NCI-H128 (cell line): ENCODE measurements around the gene SIK3.

Source experiments
- DNase-seq: peaks from one replicate; lab custom pipeline; 2025; ENCODE audit not compliant: unreplicated experiment; lab: John Stamatoyannopoulos, UW

Gene SIK3

DNA sequence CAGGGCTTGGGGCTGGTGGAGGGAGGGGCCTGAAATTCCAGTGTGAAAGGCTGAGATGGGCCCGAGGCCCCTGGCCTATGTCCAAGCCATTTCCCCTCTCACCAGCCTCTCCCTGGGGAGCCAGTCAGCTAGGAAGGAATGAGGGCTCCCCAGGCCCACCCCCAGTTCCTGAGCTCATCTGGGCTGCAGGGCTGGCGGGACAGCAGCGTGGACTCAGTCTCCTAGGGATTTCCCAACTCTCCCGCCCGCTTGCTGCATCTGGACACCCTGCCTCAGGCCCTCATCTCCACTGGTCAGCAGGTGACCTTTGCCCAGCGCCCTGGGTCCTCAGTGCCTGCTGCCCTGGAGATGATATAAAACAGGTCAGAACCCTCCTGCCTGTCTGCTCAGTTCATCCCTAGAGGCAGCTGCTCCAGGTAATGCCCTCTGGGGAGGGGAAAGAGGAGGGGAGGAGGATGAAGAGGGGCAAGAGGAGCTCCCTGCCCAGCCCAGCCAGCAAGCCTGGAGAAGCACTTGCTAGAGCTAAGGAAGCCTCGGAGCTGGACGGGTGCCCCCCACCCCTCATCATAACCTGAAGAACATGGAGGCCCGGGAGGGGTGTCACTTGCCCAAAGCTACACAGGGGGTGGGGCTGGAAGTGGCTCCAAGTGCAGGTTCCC is 268.6 kb downstream of the SIK3 start, which contains the start of gene APOC3:
TSS of gene APOC3 (plus strand) at position 383 of the 659 bp plus-strand sequence. CDS start 676 bp downstream, outside the sequence.
- DNase-seq: no peak

DNA sequence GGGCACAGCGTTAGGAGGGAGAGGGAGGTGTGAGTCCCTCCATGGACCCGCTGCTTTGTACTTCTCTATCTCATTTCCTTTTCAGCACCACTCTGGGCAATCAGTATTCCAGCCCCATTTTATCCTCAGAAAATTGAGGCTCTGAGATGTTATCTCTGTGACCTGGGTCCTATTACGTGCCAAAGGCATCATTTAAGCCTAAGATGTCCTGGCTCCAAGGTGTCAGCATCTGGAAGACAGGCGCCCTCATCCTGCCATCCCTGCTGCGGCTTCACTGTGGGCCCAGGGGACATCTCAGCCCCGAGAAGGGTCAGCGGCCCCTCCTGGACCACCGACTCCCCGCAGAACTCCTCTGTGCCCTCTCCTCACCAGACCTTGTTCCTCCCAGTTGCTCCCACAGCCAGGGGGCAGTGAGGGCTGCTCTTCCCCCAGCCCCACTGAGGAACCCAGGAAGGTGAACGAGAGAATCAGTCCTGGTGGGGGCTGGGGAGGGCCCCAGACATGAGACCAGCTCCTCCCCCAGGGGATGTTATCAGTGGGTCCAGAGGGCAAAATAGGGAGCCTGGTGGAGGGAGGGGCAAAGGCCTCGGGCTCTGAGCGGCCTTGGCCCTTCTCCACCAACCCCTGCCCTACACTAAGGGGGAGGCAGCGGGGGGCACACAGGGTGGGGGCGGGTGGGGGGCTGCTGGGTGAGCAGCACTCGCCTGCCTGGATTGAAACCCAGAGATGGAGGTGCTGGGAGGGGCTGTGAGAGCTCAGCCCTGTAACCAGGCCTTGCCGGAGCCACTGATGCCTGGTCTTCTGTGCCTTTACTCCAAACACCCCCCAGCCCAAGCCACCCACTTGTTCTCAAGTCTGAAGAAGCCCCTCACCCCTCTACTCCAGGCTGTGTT is 269.4 kb downstream of the SIK3 start:
- no peak for DNase-seq

DNA sequence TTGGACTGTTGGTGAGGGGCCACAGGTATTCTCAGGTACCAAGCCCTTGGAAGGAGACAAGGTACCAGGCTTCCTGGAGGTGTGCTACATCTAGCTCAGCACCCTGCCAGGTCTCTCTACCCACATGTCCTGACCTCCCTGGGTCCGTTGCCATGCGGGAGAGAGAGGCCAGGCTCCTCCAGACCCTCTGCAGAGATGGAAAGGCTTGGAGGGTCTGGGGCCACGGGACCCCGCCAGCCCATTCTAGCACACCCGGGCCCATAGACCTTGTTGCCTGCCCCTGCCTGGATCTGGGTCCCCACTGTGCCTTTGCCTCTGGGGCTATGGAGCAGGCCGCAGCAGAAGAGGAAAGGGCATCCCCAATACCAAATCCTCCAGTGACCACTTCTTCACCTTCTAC is 270.8 kb downstream of the SIK3 start:
- no peak for DNase-seq

DNA sequence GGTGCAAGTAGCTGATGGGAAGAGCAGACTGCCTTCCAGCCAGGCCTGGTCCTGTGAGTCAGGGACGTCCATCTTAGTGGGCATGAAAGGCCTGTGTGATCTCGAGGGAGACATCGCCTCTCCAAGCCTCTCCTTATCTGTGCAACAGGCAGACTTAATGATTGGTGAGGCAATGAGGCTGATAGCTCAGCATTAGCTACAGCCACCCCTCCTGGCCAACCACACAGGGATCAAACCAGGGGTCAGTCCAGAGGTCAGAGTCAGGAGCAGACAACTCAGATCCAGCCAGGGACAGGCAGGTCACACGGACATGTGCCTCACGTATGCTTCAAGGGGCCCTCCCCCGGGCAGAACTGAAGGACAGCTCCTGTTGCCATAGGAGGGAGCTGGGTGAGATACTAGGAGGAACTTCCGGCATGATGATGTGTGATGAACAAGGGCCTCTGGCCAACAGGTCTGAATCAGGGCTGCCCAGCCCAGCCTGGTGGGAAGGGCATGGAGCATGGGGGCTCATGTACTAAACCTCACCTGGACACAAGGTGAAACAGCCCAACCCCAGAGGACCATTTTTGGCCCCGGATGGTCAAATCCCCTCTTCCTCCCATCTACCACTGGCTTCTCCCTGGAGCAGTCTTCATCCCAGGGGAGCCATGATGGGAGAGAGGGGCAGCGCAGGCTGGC is 271.3 kb downstream of the SIK3 start:
- no peak for DNase-seq

DNA sequence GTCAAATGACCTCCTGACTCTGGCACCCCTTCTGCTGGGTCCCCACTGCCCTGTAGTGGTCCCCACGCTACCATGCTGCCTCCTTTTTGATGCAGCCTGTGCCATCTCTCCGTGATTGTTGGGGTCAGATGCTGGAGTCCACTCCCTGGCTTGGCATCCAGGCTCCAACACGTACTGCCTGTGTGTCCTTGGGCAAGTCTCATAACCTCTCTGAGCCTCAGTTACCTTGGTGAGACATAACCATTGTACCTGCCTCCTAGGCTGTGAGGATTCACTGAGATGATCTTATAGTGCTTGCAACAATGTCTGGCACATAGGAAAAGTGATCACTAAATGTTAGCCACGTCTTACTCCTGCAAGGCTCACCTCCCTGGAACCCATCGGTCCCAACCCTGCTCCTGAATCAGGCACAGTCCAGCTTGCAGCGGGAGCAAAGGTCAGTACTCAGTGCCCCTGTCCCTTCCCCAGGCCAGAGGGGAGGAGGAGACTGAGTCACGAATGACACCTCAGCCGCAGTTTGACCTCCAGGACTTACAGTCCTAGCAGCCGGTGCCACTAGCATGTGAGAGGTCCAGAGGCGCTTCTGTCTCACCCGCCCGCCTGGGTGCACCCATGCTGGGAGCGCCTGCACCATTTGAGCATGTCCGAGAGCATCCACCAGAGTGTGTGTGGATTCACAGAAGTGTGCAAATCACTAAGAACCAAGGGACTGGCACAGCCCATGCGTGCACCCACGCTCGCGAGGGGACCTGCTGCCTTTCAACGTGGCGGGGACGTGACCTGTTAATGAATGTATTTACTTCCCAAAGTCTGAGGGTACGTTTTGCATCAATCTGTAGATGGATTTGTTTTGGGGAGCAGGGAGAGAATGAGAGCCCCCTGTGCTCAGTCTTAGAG is 272.1 kb downstream of the SIK3 start:
- DNase-seq: no peak

DNA sequence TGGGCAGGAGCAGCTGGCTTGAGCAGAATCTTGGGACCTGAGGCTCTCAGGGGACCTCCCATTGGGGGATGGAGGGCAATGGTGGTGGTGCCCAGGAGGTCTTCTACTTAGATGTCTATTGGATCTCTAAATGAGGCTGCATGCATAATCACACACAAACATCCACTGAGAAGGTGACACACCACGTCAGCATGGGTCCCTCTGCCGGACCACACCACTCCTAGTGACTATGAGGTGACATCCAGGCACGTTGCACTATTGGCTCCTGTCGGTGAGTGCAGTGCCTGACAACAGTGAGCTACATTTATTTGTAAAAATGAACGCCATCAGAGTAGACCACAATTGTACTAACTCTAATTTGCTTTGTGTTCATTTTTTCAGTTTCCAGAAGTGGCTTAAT is 272.8 kb downstream of the SIK3 start:
- no peak for DNase-seq

DNA sequence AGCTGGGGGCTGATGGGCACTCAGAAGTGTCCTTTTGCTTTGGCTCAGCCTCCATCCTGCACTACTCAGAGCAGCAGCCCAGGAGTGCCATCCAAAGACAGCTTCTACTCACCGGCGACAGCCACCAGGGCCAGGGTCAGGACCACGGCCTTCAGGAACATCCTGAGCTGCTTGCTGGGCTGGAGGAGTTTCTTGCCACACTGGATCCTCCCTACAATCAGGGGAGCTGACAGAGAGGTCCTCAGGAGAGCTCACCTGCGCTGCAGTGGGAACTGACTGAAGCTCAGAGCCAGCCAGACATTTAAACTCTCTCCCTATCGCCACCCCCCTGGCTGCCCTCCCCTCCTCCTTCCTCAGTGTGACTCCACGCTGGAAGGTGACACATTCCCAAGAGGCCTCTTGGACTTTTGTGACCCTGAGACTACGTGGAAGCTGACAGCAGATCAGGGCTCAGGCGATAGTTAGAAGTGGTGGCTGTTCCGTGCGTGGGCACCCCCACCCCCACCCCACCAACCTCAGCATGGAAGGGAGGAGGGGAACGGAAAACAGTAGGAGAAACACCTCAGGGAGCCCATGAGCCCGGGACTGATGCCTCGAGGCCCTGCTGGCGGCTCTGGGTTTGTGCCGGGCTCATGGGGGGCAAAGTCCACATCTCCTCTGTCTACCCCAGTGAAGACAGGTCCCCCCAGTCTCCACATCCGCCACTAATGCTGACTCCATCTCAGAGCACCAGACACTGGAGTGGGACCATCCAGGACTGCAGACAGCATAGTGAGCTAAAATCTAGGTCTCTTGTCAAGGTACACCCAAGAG is 275.0 kb downstream of the SIK3 start, which contains the start of gene APOA4:
TSS of gene APOA4 (minus strand) at position 274 of the 813 bp plus-strand sequence. CDS start at position 161, 113 bp downstream.
- no peak for DNase-seq

DNA sequence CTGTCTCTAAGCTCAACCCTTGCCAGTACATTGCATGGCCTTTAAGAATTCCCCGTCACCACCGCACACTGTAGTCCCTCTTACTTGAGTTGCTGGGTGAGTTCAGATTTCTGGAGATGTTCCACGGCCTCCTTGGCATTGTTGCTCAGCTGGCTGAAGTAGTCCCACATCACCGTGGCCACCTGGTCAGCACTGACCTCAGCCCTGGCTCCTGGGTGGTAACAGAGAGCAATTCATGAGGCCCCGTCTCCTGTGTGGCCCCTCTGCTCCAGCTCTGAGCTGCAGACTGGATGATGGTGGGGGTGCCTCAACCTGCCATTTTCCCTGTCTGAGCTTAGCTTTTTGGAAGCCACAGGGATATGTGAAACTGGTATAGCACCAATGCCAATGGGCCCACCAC is 275.7 kb downstream of the SIK3 start:
- DNase-seq: no peak

DNA sequence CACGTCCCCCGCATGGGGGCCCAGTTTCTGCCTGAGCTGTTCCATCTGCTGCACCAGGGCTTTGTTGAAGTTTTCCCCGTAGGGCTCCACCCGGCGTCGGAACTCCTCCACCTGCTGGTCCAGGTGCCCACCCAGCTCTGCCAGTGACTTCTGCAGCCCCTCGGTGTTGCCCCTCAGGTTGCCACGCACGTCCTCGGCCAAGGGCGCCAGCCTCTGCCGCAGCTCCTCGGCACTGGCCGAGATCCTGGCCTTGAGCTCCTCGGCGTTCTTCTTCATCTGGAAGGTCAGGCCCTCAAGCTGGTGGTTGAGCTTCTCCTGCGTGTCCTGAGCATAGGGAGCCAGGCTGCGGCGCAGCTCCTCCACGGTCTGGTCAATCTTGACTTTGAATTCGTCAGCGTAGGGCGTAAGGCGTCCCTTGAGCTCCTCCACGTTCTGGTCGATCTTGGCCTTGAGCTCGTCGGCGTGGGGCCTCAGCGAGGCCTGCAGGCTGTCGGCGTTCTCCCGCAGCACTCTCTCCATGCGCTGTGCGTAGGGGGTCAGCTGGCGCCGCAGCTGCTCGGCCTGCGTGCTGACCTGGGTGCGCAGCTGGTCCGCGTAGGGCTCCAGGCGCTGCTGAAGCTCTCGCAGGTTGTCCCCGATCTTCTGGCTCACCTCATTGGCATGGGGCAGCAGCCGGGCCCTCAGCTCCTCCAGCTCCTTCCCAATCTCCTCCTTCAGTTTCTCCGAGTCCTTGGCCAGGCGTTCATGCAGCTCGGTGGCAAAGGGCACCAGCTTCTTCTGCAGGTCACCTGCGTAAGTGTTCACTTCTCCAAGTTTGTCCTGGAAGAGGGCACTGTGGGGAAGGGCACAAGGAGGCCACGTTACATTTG is 276.9 kb downstream of the SIK3 start:
- DNase-seq: no peak

DNA sequence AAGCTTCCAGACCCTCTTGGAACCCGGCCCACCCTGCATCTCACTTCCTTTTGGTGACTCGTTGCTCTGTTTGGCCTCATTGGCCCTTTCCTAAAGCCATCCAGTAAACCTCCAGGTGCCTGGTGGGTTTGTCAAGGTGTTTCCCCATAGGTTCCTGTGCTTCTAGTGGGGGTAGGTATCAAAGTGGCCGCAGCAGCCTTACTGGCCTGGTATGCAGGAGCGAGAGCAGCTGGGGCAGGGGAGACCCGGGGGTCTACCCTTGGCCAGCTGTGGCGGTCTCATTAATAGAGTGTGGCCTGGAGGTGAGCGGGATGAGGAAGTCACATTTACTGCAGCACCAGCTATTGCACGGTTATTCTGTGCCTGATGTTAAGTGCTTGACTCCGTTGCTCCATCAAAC is 279.2 kb downstream of the SIK3 start:
- DNase-seq: no peak

DNA sequence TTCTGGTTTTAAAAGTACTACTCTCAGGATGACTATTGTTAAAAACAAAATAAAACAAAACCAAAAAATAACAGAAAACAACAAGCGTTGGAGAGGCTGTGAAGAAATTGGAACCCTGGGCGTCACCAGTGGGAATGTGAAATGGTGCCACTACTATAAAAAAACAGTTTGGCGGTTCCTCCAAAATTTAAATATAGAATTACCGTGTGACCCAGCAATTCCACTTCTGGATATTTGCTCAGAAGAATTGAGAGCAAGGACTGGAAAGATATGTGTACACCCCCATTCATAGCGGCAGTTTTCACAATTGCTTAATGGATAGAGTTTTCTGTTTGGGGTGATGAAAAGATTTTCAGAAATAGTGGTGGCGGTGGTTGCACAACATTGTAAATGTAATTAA is 283.7 kb downstream of the SIK3 start:
- DNase-seq: no peak

DNA sequence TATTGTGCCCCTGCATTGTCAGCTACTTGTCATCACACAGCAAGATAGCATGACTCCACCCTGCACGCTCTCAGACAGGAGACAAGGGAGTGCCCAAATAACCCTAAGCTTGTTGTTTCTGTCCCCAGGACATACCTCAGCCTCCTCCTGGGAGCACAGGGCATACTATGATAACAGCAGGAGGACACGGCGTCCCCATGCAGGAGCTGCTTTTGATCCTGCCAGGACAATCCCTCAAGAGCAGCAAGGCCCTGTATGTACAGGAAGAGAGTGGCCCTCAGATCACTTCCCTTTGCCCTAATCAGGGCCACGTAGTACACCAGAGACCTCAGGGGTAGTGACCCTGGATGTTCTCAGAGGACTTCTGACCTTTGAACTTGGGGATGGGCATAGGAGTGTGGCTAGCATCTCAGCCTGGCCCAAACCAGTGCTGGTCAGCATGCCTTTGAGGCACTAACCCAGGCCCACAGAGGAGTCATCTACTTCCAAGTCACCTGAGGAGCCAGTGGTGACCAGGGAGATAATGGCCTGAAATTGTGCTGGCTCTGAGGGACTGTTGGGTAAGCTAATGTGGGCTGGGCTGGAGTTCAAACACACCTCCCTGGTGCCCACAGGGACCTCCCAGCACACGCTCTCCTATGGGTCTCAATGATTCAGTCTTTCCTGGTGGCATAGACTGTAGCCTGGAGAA is 284.3 kb downstream of the SIK3 start:
- no peak for DNase-seq

DNA sequence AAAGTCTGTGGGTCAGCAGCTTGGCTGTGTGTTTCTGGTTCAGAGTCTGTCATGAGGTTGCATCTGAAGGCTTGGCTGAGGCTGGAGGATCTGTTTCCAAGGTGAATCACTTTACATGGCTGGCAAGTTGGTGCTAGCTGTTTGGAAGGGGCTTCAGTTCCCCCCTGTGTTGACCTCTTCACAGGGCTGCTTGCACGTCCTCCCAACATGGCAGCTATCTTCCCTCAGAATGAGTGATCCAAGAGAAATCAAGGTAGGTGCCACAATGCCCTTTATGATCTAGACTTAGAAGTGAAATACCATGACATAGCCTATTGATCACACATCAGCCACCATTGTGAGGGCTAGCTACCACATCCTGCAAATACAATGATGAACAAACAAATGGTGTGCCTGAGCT is 285.1 kb downstream of the SIK3 start:
- no peak for DNase-seq

DNA sequence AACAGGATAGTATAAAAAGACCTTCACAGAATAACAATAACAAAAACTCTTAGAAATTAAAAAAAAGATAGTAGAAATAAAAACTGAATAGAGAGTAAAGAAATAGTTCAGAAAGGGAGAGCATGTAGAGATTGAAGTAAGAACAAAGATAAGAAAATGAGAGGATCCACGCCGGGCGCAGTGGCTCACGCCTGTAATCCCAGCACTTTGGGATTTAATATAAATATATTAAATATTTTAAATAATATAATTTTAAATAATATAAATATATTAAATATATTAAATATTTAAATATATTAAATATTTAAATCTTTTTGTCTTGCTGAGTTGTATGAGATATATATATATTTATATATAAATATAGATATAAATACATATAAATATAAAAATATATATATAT is 286.1 kb downstream of the SIK3 start:
- DNase-seq: no peak

DNA sequence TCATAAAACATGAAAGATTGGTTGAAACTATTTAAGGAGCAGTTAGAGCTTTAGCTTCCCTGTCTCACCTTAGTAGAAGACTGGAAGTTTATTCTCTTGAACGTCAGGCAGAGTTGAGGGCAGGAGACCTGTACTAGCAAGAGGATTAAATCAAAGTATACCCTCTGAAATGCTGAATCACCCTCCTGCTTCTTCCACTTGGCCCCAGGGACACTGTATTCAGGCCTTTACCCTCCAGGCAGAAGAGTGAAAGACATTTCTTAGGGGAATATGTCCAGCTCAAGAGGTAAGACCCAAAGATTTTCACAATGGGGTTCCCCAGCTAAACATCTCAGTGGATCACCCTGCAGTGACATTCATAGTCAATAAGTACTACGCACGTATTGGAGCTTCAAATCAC is 287.0 kb downstream of the SIK3 start:
- DNase-seq: no peak

DNA sequence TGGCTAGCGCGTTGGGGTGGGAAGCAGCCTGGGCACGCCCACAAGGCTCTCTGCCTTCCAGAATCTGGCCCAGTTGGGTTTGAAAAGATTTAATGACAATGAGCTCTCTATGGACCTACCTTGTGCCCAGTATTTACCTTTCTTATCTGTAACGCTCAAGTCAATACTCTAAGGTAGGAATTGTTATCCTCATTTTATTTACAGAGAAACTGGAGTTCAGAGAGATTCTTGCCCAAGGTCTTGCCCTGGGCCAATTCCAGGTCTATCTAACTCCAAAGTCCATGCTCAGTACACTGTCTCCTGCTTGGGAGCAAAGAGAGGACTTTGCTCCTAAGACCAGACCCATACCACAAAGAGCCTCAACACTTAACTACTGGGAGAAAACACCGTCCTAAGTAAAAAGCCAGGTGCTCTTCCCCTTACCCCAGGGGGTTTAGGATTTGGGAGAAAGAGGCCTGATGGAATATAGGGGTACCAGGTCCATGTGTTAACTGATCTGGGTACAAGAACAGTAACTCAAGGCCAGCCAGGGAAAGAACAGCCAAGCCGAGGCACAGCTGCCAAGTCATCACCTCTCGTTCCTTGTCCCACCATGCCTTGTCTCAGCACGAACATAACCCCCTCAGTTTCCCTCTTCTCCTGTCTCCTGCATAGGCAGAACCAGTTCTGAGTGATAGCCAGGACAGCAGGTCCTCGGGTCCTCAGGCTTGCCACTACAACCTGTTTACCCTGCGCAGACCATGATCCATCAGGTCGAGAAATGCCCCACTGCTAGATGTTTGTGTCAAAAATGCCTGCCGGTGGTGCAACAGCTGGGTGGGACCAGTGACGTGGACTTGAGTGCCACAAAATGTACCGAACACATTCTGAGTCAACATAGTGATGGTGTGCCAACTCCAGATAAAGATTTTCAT is 289.7 kb downstream of the SIK3 start:
- no peak for DNase-seq

DNA sequence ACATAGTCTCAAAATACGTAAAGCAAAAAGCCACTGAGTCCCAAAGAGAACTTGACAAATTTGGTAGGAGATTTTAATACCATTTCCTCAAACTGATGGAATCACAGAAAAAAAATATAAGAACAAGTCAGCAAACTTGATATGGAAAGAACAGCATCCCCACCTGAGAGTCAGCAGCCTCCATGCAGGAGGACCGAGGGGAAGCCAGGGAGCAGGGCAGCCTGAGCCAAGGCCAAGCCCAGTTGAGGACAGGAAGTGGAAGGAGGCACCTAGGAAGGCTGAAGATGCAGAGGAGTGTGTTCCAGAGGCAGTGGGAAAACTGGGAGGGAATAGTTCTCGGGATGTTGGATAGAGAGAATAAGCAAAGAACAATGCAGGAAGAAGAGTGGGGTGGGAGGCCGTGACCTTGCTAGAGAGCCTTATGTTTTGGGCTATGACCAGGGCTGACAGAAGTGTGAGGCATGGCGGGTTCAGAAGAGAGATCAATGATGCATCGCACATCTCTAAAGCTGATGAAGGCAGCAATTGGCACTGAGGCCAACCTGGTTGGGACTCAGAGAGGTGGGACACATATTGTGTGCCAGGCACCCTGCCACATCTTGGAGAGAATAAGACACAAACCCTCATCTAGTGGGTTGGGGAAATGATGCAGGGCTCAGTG is 290.5 kb downstream of the SIK3 start:
- no peak for DNase-seq
